Erythroblast (primary cell): ENCODE measurements around the gene TMEM179.

ENCODE experiments used
- DNase-seq, 2 experiments: peaks; one replicate each; lab custom pipeline; 2025; lab: John Stamatoyannopoulos, UW
- GATA1 ChIP-seq: IDR thresholded peaks from 2 replicates; pipeline ENCODE4 v1.6.1; 2011; ENCODE audit warnings: low read depth, mild to moderate bottlenecking, control low read depth, low read length, moderate library complexity
- POLR2A ChIP-seq: IDR thresholded peaks from 2 replicates; pipeline ENCODE4 v1.6.1; 2011; ENCODE audit warnings: mild to moderate bottlenecking, low read length

The TMEM179 gene

GRCh38 chr14:104551851-104552737 is 52.5 kb downstream of the TMEM179 start:
- TF ChIP-seq POLR2A (no peak), GATA1 (no peak)
- DNase-seq = no peak

- DNase-seq = no peak
- TF ChIP-seq GATA1 (no peak), POLR2A (no peak)
Measured at GRCh38 chr14:104550861-104551728, 53.5 kb downstream of the TMEM179 start.

- no peak for DNase-seq
- TF ChIP-seq GATA1 (no peak), POLR2A (no peak)
Measured at GRCh38 chr14:104550340-104550860, 54.2 kb downstream of the TMEM179 start.

- no peak for DNase-seq
- no peak for TF ChIP-seq GATA1
- no peak for TF ChIP-seq POLR2A
Measured at GRCh38 chr14:104549536-104550339, 54.8 kb downstream of the TMEM179 start.

GRCh38 chr14:104548802-104549535 is 55.6 kb downstream of the TMEM179 start:
- no peak for DNase-seq

GRCh38 chr14:104547998-104548700 is 56.4 kb downstream of the TMEM179 start:
- DNase-seq = no peak
- TF ChIP-seq POLR2A = no peak
- no peak for TF ChIP-seq GATA1

More at GRCh38 chr14:104548802-104549535, 55.6 kb downstream of the TMEM179 start:
- TF ChIP-seq POLR2A (no peak), GATA1 (no peak)

GRCh38 chr14:104547310-104547997 is 57.1 kb downstream of the TMEM179 start:
- no peak for DNase-seq

GRCh38 chr14:104546591-104547309 is 57.8 kb downstream of the TMEM179 start:
- no peak for DNase-seq
- TF ChIP-seq POLR2A (no peak), GATA1 (no peak)

More at GRCh38 chr14:104547310-104547997, 57.1 kb downstream of the TMEM179 start:
- TF ChIP-seq POLR2A (no peak), GATA1 (no peak)

- TF ChIP-seq GATA1 (no peak), POLR2A (no peak)
- DNase-seq = no peak
Measured at GRCh38 chr14:104545942-104546501, 58.5 kb downstream of the TMEM179 start.

GRCh38 chr14:104545151-104545941 is 59.2 kb downstream of the TMEM179 start:
- TF ChIP-seq POLR2A = no peak
- TF ChIP-seq GATA1 = no peak
- no peak for DNase-seq
